HG03025 (cell line): Measurements from ENCODE around the gene MYO5B.
"Not testable (repeated sequence)": the region's sequence is repeated elsewhere in the genome, so short reads cannot be mapped to it uniquely, and the experiment has no call there.

ENCODE experiments used
- ATAC-seq: cut with Tn5 transposase; IDR thresholded peaks from one replicate; pipeline ENCODE4 v1.9.1; 2021; ENCODE audit warnings: mild to moderate bottlenecking, moderate library complexity; ENCODE audit not compliant: unreplicated experiment, low FRiP score

The MYO5B gene

DNA sequence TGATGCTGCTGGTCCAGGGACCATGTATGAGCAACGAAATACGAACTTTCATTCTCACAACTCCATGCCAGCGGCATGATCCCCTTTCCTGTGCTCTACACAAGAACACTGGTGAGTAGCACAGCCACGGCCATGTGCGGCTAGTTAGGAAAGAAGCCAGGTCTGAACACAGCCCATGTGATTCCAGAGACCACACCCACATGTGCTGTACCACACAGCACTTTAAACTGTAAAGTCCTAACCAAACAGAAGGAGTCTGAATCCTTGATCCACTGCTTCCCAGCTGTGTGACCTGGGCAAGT, 348.6 kb downstream of the MYO5B start:
- ATAC-seq = no peak

- no peak for ATAC-seq
Measured at GRCh38 chr18:49845629-49846360, 349.2 kb downstream of the MYO5B start.

- ATAC-seq = no peak
Measured at GRCh38 chr18:49844903-49845302, 350.0 kb downstream of the MYO5B start.

DNA sequence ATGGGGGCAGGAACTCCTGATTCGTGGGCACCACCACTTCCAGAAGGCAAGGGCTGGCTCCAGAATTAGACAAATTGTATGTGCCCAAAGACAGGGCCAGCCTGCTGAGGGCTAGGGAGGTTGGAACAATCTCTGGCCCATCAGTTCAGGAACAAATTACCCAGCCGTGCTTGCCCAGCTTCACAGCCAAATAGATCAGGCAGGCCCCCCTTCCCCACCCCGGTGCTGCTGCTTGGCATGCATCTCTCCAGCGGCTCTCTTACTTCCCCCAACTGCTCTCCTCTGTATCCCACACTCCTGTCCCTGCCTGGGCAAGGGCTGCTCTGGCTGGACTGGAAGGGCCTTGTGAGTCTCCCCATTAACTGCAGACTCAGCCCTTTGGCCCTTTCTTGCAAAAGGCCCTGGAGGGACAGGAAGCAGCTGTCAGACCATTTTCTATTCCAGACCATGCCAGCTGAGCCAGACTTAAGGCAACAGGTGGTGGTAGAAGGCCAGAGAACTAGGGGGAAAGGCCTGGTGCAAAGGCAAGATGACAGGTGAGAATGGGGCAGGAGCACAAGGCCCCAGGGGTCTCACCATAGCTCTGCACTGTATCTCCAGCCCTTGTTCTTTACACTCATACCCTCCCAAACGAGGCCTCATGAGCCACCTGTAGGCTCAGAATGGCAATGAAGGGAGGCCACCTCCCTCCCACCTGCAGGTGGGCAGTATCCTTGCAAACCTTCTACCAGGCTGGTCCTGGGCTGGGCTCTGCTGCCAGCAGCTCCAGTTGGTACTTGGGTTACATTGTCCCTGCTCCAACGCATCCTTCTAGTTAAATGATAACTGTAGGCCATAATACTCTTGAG, 350.9 kb downstream of the MYO5B start:
- no peak for ATAC-seq

GRCh38 chr18:49843131-49843530, 351.8 kb downstream of the MYO5B start:
- ATAC-seq = no peak

DNA sequence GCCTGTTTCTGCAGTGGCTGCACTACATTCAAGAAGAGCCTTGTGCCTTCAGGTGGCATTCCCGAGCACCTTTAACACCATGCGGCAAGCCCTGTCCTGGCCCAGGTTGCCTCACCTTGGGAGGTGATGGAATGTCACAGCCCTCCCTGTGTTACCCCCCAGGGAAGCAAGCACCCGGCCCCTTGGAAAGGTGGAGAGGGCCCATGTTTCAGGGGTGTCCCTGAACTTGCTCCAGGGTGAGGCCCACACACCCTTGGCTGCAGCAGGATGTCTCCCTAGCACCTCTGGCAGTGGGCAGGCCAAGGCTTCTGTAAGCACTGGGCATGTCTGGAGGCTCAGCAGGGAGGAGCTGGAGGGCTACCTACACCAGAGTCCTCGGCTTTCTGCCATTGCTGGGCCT, 352.3 kb downstream of the MYO5B start:
- no peak for ATAC-seq

DNA sequence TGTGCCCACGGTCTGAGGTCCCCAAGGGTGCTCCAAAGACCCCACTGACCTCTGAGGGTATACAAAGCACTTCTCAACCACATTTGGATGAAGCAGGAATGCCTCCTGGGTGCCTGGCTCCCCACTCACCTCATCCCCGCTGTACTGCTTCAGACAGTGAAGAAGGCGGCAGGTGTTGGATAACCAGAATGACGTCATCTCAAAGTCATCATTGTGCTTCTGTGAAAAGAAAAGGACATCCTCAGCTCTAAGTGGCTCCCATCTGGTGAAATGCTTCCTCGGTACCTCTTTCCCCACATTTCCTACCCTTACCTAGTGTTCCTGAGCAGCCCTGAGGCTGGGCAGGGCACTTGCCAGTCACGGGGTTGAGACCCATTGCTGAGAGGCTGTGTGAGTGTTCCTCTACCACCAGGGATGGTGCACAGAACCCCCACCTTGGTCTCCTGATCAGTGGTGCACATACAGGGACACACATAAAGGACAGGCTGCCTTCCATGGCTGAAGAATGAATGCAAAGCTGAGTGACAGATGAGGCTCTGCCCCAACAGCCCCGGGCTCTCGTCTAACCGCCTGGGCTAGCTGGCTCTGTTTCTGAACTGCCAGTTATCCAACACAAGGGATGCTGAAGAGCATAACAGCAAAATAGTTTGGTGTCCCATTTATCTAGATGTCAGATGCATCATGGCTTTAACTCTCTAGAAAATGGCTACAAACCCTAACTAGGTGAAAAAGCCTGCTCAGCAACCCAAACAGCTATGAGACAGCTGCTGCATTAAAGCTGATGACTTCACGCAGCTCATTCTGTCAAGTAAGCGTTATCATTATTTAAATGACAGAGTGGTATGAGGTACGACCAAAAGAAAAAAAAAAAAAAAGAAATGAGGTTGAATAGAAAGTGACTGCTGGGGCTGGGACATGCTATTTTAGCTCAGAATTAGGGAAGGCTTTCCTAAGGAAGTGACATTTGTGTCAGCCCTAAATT, 353.4 kb downstream of the MYO5B start:
- no peak for ATAC-seq

DNA sequence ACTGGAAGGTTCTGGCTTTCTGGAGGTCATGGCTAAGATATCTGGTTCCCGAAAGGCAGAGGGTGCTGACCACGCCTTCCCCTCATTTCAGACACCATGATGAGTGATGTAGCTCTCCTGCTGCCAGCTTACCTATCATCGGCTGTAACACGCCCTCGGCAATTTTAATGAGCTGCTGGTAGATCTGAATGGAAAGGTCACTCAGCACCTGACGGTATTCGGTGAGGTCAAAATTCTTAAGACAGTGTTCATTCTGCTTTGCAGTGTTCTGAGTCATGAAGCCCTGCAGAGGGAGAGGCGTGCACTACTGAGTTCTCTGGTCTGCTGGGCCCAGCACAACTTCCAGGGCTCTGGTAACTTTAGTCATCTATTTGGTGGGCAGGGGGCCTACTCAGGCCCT, 355.9 kb downstream of the MYO5B start:
- no peak for ATAC-seq

- ATAC-seq = no peak
Measured at GRCh38 chr18:49838381-49838780, 356.6 kb downstream of the MYO5B start.

- no peak for ATAC-seq
Measured at GRCh38 chr18:49837889-49838288, 357.1 kb downstream of the MYO5B start.

DNA sequence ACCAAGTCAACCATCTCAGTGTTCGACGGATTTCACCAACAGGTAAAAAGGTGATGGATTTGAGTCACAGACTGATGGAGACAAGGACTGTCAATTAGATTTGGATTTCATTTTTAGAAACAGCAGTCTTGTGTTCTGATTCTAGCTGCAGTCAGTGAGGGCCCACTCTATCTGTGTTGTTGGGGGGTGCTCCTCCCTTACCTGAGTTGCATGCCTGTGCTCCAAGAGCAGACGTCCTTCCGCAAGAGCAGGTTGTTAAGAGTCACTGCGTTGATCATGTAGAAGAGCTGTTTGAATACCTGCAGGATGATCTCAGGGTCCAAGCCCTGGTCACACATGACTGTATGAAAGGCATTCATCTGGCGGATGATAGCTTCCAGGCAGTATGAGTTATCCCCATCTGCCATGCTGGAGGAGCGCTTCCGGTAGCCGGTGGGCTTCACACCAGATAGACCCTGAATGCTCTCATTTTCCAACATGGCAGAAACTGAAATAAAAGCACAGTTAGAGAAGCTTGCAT, 357.6 kb downstream of the MYO5B start:
- not testable (repeated sequence) for ATAC-seq

DNA sequence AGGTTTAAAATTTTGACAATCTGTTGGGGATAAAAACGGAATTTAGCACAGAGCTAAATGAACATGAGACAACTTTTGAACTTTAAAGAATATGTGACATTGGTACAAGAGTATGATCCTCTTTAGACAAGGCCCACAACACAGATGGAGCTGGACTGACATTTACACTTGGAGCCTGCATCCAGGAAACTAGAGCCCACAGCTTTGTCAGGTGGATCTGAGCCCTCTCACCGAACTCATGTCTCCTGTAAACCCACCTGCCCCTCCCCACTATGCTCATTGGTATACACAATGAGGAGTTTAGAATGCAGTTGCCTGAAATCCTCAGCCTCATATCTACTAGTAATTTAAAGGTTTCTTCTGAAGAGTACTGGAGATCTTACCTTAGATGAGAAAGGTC, 359.5 kb downstream of the MYO5B start:
- no peak for ATAC-seq

- no peak for ATAC-seq
Measured at GRCh38 chr18:49834258-49834657, 360.7 kb downstream of the MYO5B start.

GRCh38 chr18:49833814-49834213, 361.1 kb downstream of the MYO5B start:
- ATAC-seq = no peak

DNA sequence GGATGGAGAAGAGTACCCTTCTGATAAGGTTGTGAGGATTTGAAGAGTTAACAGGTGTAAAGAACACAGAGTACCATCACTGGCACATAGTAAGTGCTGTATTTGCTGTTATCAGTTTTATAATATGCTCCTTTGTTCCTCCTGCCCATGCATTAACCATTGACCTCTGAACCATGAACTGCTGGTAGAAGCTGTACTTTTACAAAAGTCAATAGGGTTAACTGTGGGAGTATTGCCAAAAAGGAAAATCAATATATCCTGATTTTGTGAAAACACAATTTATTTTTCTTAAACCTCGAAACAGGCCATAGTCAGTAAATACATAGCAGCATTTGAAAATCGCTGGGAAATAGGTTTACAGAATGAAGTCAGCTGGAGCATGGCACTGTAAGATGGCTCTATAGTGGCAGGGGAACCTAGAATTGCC, 362.7 kb downstream of the MYO5B start:
- no peak for ATAC-seq

GRCh38 chr18:49827996-49828395, 367.0 kb downstream of the MYO5B start:
- no peak for ATAC-seq

DNA sequence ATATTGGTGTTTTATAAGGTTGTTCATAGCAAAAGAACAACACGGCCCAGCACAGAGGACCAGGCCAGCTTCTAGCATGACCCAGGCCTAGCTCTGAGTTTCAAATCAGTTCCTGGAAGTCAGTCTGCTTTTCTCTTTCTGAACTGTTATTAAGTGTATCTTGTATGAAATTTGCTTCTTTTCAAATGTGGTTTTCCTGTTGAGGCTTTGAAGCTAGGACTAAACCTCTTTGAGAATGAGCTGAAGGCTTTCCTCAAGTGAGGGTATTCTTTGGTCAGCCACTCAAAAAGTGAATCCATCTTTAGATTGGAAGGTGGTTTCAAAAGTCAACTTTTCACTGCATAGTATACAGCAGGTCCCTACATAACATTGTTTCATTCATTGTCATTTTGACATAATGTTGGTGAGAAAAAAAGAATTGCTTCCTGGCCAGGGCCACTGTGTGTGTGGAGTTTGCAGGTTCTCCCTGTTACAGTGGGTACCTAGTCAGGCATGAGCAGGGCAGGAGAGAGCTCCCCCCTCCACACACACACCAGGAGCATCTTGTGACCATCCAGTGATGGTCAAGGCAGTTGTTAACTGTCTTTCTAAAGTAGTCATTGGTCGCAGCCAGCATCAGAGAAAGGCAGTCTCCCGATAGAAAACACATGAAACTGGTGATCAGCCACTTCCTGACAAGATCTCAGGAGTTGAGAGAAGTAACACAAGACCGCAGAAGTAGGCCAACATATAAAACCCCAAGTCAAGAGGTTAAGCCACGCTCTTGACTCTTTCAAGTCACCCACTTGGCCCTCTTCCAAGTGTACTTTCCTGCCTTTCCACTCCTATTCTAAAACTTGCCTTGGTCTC, 374.9 kb downstream of the MYO5B start:
- ATAC-seq = no peak

- ATAC-seq = no peak
Measured at GRCh38 chr18:49819071-49819662, 375.8 kb downstream of the MYO5B start.

GRCh38 chr18:49817947-49818346, 377.0 kb downstream of the MYO5B start:
- ATAC-seq = no peak
